Measurements from ENCODE around the gene COL20A1. TPM values are rescaled to one million over a fixed set of nuclear protein-coding genes. Genes with fewer than 3 reads are reported as not detected.

Gene COL20A1
- total and polyA plus RNA-seq, 2 donors (not counting 1 experiment from before 2014, with no cell fraction given) = not detected

DNA sequence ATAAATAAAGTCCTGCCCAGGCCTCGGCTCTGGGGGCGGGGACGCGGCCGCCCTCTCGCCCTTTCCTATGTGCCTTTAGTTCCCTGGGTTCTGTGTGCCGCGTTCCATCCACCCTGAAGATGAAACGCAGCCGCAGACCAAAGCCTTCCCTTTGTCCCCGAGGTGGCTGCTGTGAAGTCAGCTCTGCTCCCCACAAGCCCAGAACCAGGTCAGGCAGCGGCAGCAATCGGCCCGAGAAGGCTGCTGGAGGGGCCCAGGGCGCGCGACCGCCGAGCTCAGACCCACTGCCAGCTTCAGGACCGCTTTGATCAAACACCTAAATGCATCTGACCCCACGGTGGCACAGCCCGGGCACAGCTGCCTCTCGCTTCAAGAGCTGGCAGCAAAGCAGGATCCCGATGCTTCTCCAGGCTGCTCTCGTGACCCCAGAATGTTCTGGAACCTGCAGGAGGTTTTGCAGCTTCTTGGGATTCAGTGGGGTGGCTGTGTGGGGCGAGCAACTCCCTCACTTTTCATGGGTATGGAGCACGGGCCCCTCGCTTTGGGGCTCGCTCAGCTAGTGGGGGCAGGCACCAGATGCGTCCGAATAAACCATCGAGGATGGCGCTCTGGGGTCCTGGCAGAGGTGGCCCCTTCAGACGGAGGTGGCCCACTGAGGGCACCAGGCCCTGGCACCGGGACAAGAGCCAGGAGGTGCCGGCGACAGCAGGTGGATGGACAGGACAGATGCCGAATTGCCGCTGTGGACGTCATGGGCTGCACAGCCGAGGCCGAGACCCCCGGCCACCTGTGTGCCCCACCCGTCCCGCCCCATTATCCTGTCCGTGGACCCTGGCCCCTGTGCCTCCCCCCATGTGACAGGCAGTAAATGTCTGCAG, 55.2 kb downstream of the COL20A1 start:
- no peaks in the 10 kb centered on the region for H3K9me3 ChIP-seq (ENCODE audit: control insufficient read depth, insufficient read depth, low read depth, low read length)
- H3K4me1 ChIP-seq (ENCODE audit: control insufficient read depth, extremely low read depth, insufficient read depth, low read length) = no peaks in the 10 kb centered on the region
- DNase-seq (ENCODE audit: low read depth in 2 of 2) = no peak
- no peak overlapping the region for H3K27ac ChIP-seq (ENCODE audit: insufficient read depth, low read length)
- H3K4me3 ChIP-seq (replicated peaks in 1 of 4; ENCODE audit: control extremely low read depth in 1 of 4, insufficient read depth in 1 of 4, low read depth in 3 of 4, low read length in 4 of 4) = no peak overlapping the region
- no peak overlapping the region for H3K9ac ChIP-seq (ENCODE audit: insufficient read depth, low read length)
- no peaks in the 10 kb centered on the region for H3K27me3 ChIP-seq (ENCODE audit: control insufficient read depth, insufficient read depth, low read length)
- no peak overlapping the region for H3K4me2 ChIP-seq (ENCODE audit: extremely low read depth, insufficient read depth, low read length)
- no peak overlapping the region for H2AFZ ChIP-seq (ENCODE audit: low read length)
- H3K79me2 ChIP-seq (ENCODE audit: control insufficient read depth, insufficient read depth, low read length) = no peaks in the 10 kb centered on the region
- H3K36me3 ChIP-seq (ENCODE audit: control insufficient read depth, insufficient read depth, low read length) = no peaks in the 10 kb centered on the region
- no peak for TF ChIP-seq EZH2 (IDR thresholded peaks at IDR 0.05; ENCODE audit: low read length, missing control alignments)
- TF ChIP-seq CTCF (conservative IDR thresholded peaks at IDR 0.05 in 1 of 2, IDR thresholded peaks at IDR 0.05 in 1 of 2; ENCODE audit: low read depth in 1 of 2, low read length in 2 of 2) = no peak
- no peaks in the 10 kb centered on the region for H4K20me1 ChIP-seq (ENCODE audit: control insufficient read depth, extremely low read depth, insufficient read depth, low read length)

GRCh38 chr20:63348828-63349515, 56.0 kb downstream of the COL20A1 start:
- Histone ChIP-seq H3K36me3 (ENCODE audit: control insufficient read depth, insufficient read depth, low read length) (no peaks in the 10 kb centered on the region), H3K9me3 (ENCODE audit: control insufficient read depth, insufficient read depth, low read depth, low read length) (no peaks in the 10 kb centered on the region), H2AFZ (ENCODE audit: low read length) (no peak overlapping the region), H3K9ac (ENCODE audit: insufficient read depth, low read length) (no peak overlapping the region), H3K27ac (ENCODE audit: insufficient read depth, low read length) (no peak overlapping the region), H3K4me3 (replicated peaks in 1 of 4; ENCODE audit: control extremely low read depth in 1 of 4, insufficient read depth in 1 of 4, low read depth in 3 of 4, low read length in 4 of 4) (no peak overlapping the region), H3K79me2 (ENCODE audit: control insufficient read depth, insufficient read depth, low read length) (no peaks in the 10 kb centered on the region), H3K4me1 (ENCODE audit: control insufficient read depth, extremely low read depth, insufficient read depth, low read length) (no peaks in the 10 kb centered on the region), H3K4me2 (ENCODE audit: extremely low read depth, insufficient read depth, low read length) (no peak overlapping the region), H4K20me1 (ENCODE audit: control insufficient read depth, extremely low read depth, insufficient read depth, low read length) (no peaks in the 10 kb centered on the region), H3K27me3 (ENCODE audit: control insufficient read depth, insufficient read depth, low read length) (no peaks in the 10 kb centered on the region)
- DNase-seq (ENCODE audit: low read depth in 2 of 2) = no peak
- TF ChIP-seq EZH2 (IDR thresholded peaks at IDR 0.05; ENCODE audit: low read length, missing control alignments) (no peak), CTCF (conservative IDR thresholded peaks at IDR 0.05 in 1 of 2, IDR thresholded peaks at IDR 0.05 in 1 of 2; ENCODE audit: low read depth in 1 of 2, low read length in 2 of 2) (no peak)

DNA sequence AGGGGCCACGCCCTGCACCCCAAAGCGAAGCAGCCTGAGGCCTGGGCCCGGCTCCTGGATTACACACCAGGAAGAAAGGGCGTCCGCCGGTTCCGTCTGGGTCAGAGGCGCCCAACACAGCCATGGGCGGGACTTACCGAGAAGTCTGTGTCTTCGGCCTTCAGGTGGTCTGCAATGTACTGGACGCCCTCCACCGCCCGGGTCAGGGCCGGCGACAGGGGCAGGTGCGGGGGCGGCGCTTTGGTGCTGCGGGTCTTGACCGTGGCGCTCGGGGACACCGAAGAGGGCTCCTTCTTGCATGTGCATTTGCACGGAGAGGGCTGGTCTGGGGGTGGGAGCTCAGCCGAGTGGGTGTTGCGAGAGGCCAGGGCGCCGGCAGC, 56.5 kb downstream of the COL20A1 start:
- Histone ChIP-seq H3K4me1 (ENCODE audit: control insufficient read depth, extremely low read depth, insufficient read depth, low read length) (no peaks in the 10 kb centered on the region), H3K9me3 (ENCODE audit: control insufficient read depth, insufficient read depth, low read depth, low read length) (no peaks in the 10 kb centered on the region), H2AFZ (ENCODE audit: low read length) (no peak overlapping the region), H3K36me3 (ENCODE audit: control insufficient read depth, insufficient read depth, low read length) (no peaks in the 10 kb centered on the region), H4K20me1 (ENCODE audit: control insufficient read depth, extremely low read depth, insufficient read depth, low read length) (no peaks in the 10 kb centered on the region), H3K27me3 (ENCODE audit: control insufficient read depth, insufficient read depth, low read length) (no peaks in the 10 kb centered on the region), H3K4me3 (replicated peaks in 1 of 4; ENCODE audit: control extremely low read depth in 1 of 4, insufficient read depth in 1 of 4, low read depth in 3 of 4, low read length in 4 of 4) (no peak overlapping the region), H3K27ac (ENCODE audit: insufficient read depth, low read length) (no peak overlapping the region), H3K79me2 (ENCODE audit: control insufficient read depth, insufficient read depth, low read length) (no peaks in the 10 kb centered on the region), H3K9ac (ENCODE audit: insufficient read depth, low read length) (no peak overlapping the region), H3K4me2 (ENCODE audit: extremely low read depth, insufficient read depth, low read length) (no peak overlapping the region)
- DNase-seq (ENCODE audit: low read depth in 2 of 2) = no peak
- TF ChIP-seq CTCF (conservative IDR thresholded peaks at IDR 0.05 in 1 of 2, IDR thresholded peaks at IDR 0.05 in 1 of 2; ENCODE audit: low read depth in 1 of 2, low read length in 2 of 2) (no peak), EZH2 (IDR thresholded peaks at IDR 0.05; ENCODE audit: low read length, missing control alignments) (no peak)

All from fibroblast of lung (primary cell).